Right renal pelvis (tissue), 4 donors: ENCODE results near the gene CREB1. TPM values are rescaled to one million over a fixed set of nuclear protein-coding genes. Genes with fewer than 3 reads are reported as not detected.

Experiments used
- DNase-seq, 4 donors: peaks; one replicate each; pipeline ENCODE4 v3.0.0-alpha.2; 2013; ENCODE audit warnings: low read depth in 4 of 4, low spot score in 3 of 4, missing footprints in 1 of 4
- polyA plus RNA-seq, 4 donors: library from polyadenylated mRNA; unstranded; fragments of 120-200 nt; gene quantifications; one replicate each; pipeline ENCODE4 v1.2.1, GENCODE V29; 2013; ENCODE audit not compliant: insufficient read length in 4 of 4

Gene CREB1
- polyA plus RNA-seq, 4 donors, result 60.7 to 74.9 (median 70.8) TPM

- no peak for DNase-seq
Observed at GRCh38 chr2:207534417-207534816, 4.7 kb downstream of the CREB1 start.

- no peak for DNase-seq
Observed at GRCh38 chr2:207539470-207539869, 9.7 kb downstream of the CREB1 start.

- no peak for DNase-seq
Observed at GRCh38 chr2:207540431-207540830, 10.7 kb downstream of the CREB1 start.

GRCh38 chr2:207541933-207542332 is 12.2 kb downstream of the CREB1 start:
- no peak for DNase-seq

- no peak for DNase-seq
Observed at GRCh38 chr2:207543272-207543671, 13.5 kb downstream of the CREB1 start.

- no peak for DNase-seq
Observed at GRCh38 chr2:207546822-207547221, 17.1 kb downstream of the CREB1 start.

- no peak for DNase-seq
Observed at GRCh38 chr2:207549145-207549544, 19.4 kb downstream of the CREB1 start.

GRCh38 chr2:207558079-207558491 is 28.3 kb downstream of the CREB1 start:
- no peak for DNase-seq

GRCh38 chr2:207561386-207562080 is 31.8 kb downstream of the CREB1 start:
- DNase-seq, result no peak

GRCh38 chr2:207565736-207566500 is 36.2 kb downstream of the CREB1 start:
- no peak for DNase-seq

GRCh38 chr2:207567671-207568070 is 37.9 kb downstream of the CREB1 start:
- DNase-seq, result no peak

- DNase-seq, result no peak
Observed at GRCh38 chr2:207571370-207571769, 41.6 kb downstream of the CREB1 start.

- DNase-seq, result no peak
Observed at GRCh38 chr2:207584952-207585351, 55.2 kb downstream of the CREB1 start.

GRCh38 chr2:207587305-207587704 is 57.5 kb downstream of the CREB1 start:
- no peak for DNase-seq

GRCh38 chr2:207589143-207589542 is 59.4 kb downstream of the CREB1 start:
- no peak for DNase-seq

- no peak for DNase-seq
Observed at GRCh38 chr2:207593277-207593676, 63.5 kb downstream of the CREB1 start.

- DNase-seq, result no peak
Observed at GRCh38 chr2:207594264-207594663, 64.5 kb downstream of the CREB1 start.

GRCh38 chr2:207594731-207595130 is 65.0 kb downstream of the CREB1 start:
- no peak for DNase-seq

GRCh38 chr2:207599636-207600035 is 69.9 kb downstream of the CREB1 start:
- DNase-seq, result no peak

- no peak for DNase-seq
Observed at GRCh38 chr2:207600231-207600630, 70.5 kb downstream of the CREB1 start.

- no peak for DNase-seq
Observed at GRCh38 chr2:207601774-207602173, 72.0 kb downstream of the CREB1 start.

- DNase-seq, result no peak
Observed at GRCh38 chr2:207603486-207603885, 73.7 kb downstream of the CREB1 start.
